GM19463 (cell line): ENCODE results near the gene TMEM164.

Experiments used
- ATAC-seq: cut with Tn5 transposase; IDR thresholded peaks from one replicate; pipeline ENCODE4 v1.9.1; 2021; ENCODE audit warnings: mild to moderate bottlenecking, moderate library complexity; ENCODE audit not compliant: unreplicated experiment

Gene TMEM164

DNA sequence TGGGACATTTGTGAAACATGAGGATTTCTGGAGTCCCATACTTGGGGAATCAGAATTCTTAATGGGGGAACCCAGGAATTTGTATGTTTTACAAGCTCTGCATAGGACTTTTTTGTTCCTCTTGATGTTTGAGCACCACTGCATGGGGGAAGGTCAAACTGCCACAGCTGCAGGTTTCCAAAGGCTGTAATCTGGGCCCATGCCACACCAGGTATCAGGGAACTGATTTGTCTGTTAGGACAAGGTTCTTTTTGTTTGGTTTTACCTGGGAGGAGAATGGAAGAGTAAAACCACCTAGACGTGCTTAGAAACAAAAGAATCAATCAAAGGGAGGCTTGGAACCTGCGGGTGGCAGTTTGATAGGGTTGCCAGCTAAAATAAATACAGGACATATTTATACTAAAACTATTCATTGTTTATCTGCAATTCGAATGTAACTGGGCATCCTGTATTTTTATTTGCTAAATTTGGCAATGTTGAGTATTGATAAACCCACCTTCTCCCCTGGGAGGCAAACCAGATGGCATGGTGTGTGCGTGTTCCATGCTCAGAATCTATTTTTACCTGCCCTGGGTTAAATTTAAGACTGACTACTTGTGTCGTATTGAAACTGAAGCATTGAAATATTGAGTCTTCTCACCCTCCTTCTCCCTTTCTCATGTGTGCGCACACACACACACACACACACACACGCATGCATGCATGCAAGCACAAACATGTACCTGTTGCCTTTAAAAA, 63.7 kb downstream of the TMEM164 start:
- no peak for ATAC-seq

DNA sequence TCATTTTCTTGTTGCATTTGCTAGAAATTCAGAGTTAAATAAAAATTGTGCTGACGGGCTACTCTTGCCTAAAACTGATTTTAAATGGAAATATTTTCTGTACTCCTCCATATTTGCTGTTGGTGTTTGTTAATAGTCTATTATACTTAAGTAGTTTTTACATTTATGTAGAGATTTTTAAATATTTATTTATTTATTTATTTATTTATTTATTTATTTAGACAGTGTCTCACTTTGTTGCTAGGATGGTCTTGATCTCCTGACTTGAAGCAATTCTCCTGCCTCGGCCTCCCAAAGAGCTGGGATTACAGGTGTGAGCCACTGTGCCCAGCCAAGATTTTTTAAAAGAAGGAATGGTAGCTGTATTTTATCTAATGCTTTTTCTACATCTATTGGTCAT, 68.1 kb downstream of the TMEM164 start:
- no peak for ATAC-seq

DNA sequence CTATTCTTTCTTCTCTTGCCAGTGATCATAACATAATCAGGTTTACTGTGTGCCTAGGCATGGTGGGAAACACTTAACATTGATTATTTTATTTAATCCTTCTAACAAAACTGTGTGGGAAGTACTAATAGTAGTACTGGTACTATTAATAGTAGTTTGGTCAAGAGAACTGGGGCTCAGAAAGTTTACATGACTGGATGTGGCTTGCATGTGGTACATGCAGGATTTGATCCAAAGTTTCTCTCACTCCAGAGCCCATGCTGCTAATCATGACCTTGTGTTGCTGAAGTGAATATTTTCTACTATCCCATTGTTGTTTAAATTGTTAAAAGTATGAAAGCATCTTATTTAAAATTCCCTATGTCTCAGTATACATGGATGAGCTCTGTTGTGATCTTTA, 78.4 kb downstream of the TMEM164 start:
- no peak for ATAC-seq

DNA sequence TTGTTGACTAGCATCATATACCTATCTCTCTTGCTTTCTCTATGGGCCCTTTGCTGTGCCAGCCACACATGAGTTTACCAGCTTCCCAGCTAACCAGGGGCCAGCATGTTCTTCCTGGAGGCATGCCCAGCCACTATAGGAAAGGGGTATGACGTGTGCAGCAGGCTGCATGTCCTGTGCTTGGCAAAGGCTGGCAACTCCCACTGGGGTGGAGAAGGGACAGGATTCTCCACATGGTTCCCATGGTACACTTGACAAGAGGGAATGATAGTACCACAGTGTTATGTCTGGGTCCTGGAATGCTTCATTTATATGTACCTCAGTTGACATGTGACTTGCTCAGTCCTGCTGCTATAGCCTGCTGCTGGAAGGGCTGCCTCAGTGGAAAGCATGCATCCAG, 78.8 kb downstream of the TMEM164 start:
- no peak for ATAC-seq

DNA sequence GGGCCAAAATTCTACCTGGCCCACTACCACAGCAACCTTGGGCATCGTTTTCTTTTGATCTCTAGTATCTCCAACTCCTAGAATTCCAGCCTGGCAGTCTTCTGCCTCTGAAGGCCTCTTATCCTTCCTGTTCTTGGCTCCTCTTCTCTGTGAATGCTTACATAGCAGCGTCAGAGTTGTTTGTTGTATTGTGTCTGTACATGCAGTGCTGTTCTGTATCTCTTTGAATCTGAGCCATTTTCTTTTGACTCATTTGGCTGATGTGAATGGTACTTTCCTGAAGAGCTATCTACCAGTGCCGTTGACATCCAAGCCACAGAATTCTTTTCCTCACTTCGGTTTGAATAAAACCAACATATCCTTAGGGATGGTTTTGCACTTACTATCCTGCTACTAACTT, 79.2 kb downstream of the TMEM164 start:
- no peak for ATAC-seq

DNA sequence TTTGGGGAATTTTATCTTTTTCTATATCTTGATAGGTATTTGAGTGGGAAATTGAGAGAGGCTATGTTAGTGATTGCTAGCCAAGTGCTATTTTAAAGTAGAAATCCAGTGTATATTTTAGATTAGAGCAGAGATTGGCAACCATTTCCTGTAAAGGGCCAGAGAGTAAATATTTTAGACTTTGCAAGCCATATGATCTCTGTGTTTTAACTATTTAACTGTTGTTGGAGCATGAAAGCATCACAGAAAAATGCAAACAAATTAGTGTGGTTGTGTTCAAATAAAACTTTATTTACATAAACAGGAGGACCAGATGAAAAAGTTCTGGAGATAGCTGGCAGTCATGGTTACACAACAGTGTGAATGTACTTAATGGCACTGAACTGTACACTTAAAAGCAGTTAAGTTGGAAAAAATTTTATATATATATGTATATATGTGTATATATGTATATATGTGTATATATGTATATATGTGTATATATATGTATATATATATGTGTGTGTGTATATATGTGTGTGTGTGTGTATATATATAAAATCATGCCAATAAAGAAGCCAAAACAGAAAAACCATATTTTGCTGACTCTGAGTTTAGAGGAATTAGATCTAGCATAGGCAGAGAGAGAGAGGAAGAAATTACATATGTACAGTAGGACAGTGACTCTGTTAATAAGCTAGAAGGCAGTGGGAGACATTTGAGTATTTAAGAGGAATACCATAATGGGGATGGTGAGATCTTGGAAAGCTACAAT, 83.4 kb downstream of the TMEM164 start:
- no peak for ATAC-seq

DNA sequence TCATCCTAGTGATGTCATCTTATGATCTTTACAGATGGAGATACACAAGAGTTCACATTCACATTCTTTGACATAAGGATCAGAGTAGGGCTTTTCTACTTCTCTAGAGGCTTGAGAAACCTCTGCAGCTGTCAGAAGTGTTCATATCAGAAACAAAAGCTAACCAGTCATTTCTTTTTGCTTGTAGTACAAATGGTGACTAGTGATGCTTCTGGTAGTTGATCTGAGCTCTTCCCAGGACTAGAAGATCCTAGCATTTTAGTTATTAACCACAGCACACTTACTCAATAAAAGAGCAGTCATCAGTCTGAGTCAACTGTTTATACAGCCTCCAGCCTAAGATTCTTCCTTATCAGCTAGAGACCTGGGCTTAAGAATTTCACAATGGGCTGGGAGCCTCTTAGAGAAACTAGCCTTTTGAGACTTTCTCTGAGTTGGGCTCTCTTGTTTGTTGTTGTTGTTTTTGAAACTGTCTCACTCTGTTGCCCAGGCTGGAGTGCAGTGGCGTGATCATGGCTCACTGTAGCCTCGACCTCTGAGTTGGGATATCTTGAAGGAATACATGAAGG, 84.1 kb downstream of the TMEM164 start:
- no peak for ATAC-seq

DNA sequence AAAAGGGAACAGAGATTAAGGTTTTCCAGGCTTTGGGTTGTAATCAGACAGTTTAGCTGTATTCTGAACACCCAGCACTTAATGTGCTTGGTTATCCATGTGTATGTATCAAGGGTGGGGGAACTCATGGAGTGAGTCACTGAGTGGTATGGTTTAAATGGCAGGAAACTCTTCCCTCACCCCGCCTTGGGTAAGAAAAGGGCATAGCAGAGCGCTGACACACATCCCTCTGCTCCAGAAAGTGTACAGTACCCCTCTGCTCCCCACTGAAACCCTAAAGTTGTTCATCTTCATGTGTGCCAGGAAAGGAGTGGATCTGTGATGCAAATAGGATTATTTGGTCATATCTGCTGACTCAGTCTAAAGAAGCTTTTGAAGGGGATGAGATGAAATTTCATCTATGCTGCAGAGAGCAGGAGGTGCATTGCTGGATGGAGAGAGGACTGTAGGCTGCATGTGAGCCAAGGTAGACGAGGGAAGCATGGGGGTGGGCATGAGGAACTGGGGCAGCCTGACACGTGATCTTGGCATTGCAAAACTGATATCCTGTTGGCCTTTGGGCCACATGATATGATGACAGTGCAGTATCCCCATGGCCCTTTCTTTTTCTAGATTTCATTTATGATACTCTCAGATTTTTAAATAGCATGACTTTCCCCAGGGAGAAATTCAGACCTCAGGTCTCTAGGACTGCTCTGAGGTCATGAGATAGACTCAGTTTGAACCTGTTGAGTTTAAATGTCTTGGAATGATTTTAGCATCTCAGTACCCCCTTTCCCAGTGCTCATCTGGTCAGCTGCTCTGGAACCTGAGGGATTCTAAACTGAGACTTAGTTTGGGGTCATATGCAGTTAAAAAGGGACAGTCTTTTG, 84.8 kb downstream of the TMEM164 start:
- ATAC-seq, result no peak

DNA sequence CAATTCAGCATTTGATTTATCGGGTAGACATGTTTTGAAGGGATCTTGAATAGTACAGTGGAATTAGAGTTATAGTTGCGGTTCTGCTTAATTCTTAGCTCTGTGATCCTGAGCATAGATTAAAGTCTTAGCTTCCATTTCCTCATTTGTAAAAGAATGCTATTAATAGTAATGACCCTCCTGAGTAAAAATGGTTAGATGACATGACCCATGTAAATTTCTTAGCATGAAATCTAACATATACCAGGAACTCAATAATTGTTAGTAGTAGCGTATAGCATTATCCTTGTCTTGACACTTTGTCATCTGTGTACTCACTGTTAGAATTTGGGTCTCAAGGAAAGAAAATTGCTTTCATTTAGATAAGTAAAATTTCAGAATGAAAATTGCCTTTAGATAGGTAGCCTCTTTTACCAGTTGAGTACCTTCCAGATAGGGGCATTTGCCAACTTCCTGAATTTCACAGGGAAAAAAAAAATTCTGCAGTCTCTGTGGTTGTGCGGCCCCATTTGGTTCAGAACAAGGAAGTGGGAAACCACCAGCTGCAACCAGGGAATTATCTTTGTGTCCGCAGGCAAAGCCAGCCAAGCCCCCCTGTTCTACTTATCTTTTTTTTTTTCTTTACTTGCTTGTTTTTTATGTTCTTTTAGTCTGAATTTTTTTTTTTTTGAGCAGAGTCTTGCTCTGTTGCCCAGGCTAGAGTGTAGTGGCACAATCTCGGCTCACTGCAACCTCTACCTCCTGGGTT, 86.9 kb downstream of the TMEM164 start:
- ATAC-seq, result no peak

DNA sequence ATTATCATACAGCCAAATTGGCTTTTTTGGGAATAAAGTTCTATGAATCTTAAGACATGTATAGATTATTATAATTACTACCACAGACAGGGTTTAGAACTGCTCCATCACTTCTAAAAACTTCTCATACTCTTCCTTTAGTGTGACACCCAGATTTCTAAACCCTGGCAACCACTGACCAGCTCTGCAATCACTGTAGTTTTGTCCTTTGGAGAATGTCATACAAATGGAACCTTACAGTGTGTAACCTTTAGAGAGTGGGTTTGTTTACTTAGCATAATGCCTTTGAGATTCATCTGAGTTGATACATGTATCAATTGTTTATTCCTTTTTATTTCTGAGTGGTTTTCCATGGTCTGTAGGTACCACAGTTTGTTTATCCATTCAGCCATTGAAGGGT, 95.0 kb downstream of the TMEM164 start:
- ATAC-seq, result no peak

DNA sequence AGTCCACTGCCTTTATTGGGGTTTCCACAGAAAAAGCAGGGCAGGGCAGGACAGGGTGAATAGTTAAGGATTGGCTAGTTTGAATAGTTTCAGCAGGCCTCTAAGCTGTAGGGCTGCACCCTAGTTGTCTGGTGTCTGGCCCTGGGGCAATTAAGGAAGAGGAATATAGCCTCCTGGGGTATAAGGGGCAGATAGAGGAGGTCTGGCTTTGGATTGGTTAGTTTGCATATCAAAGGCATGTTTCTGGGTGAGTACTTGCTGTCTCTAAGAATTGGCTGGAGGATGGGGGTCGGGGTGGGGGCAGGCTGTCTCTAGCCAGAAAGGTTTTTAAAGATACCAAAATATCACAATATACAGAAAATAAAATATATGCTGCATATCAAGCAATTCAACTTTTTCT, 100.4 kb downstream of the TMEM164 start:
- no peak for ATAC-seq

DNA sequence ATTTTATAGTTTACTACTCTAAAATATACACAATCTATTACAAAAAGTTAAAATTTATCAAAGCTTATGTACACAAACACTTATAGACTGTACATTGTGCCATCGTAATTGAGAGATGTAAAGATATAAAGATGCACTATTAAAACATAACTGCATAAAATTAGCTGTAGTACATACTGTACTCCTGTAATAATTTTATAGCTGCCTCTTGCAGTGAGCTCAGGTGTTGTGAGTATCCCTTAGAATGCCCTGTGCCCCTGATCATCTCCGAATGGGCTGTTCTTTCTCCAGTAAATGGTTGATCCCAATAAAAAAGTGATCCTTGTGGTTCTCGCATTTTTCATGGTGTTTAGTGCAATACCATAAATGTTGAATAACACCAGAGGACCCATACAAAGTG, 101.2 kb downstream of the TMEM164 start:
- no peak for ATAC-seq

DNA sequence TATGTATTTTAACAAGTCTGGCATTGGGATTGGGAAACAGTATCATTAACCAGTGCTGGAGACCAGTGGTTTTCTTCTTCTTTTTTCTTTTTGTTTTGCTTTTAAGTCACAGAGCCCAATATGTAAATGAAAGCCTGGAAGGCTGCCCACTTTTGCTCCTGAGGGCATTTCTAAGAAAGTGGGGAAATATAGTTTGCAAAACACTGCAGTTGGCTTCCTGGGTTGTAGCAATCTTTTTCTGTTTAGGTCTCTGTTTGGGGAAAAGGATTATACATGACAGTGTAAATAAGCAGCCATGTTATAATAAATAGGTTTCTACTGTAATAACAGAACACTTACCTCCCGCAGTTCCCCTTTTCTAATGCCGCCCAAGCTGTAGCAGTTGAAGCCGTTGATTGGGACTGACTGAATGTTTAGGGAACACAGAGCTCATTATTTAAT, 105.5 kb downstream of the TMEM164 start:
- ATAC-seq, result no peak

DNA sequence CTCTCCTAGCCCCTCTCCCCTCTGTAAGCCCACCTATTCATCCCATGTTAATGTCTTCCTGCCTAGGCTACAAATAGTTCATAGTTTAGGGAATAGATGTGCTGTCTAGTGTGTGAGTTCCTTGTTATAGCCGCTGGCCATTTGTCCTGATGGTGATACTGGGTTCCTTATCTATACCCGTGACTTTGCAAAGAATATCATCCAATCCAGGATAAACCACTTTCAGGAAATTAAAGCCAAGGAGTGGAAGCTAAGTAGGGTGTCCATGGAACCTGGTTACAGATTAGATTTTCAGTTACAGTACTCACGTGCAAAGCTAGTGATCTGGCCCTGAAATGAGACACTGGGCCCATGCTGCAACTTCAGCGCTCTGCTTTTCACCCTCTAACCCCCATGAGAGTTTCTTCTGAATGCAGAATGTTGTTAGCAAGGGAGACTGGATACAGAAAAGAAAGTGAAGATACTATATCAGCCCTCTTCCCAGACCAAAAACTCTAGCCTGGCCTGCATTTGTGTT, 111.4 kb downstream of the TMEM164 start:
- ATAC-seq, result no peak

DNA sequence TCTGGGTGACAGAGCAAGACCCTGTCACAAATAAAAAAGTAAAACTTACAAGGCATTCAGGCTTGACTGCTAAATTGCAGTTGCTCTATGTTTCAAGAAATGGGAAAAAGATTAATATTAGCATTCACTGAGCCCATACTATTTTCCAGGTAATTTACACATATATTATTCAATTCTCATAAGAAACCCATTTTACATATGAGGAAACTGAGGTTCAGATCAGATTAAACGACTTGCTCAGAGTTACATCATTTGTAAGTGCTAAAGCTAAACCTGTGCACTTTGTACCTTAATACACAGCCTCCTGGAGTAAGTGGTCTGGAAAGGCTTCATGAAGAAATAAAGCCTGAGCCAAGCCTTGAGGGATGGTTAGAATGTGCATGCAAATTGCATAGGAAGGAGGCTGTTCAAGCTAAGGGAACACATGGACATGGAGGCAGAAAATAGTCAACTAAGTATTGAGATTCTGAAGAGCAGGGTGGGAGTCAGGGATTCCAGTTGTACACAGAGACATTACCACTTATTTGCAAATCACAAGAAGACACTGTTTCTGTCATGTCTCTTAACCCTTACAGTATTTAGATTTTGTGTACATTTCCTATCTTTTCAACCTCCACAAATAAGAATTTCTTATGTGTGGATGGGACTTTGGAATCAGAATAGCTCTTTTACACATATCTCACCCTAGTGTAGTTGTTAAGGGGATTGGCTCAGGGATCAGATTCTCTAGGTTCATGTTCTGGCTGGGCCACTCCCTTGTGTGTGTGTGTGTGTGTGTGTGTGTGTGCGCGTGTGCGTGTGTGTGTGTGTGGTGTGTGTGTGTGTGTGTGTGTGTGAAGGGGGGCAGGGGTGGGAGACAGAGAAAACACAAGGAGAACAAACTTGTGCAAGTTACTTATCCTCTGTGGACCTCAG, 113.4 kb downstream of the TMEM164 start:
- ATAC-seq, result no peak

DNA sequence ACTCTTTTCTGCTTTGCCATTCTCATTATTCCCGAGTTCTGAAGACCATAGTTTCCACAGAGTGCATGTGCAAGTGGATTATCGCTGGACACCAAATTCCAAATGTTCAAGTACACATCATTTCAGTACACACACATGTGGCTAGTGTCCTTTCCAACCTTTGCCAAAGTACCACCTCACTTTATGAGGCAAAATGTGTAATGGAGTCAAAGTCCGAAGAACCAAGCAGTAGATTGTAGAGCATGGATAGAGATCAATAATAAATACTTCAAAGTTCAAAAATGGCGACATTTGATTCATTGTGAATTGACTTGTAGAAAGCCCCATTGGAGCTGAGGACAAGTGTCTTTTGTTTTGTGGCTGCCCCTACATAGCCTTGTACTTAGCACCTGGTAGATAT, 115.6 kb downstream of the TMEM164 start:
- no peak for ATAC-seq

DNA sequence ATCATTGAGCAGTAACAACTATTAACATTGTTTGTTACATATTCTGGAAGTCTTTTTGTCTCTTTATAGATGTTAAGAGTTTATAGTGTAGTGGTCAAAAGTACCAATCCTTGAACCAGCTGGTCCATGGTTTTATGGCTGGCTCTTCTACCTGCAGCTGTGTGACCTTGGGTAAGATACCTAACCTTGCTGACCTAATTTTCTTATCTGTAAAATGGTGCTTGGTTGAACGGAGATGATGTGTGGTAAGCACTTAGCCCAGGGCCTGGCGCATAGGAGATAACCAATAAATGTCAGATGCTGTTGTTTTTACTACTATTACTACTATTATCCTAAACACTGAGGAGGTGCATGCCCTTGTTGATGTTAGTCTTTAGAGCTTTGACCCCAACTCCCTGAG, 116.6 kb downstream of the TMEM164 start:
- ATAC-seq, result no peak

DNA sequence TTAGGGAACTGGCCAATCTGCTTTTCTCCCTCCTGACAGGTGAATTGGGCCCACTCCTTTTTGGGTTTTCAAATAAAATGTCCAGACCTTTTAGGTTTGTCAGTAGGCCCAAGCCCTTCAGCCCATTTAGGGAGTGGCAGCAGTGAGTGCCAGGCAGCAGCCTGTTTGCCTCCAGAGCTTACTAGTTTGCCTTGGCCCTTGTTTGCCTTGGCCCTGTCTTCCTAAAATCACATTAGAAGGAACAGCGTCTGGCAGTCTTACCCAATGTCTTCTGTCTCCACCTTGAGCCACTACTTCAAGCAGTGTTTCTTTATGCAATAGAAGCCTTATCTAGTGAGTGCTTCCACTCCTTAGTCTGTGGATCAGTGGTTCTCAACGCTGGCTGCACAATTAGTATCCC, 117.1 kb downstream of the TMEM164 start:
- ATAC-seq, result no peak

DNA sequence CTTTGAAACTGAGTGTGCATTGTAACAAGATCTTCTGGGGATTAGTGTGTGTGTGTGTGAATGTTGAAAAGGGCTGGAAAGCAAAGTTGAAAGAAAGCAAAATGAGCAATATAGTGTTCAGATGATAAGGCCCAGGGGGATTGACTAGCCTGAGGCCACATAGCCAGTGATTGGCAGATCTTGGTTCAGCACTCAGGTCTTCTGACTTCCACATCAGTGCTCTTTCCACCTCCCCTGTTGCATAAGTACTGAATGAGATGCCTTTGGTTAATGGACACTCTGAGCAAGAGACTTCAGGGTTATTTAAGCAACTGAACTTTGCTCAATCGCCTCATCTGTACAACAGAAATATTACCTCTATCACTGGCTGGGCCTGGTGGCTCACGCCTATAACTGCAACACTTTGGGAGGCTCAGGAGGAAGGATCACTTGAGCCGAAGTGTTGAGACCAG, 120.4 kb downstream of the TMEM164 start:
- ATAC-seq, result no peak
